SKM-1 treated with dmso at 0.1 percent for 144 hours (cell line): ENCODE measurements around the gene RHOB.
"Not testable (repeated sequence)": the region's sequence is repeated elsewhere in the genome, so short reads cannot be mapped to it uniquely, and the experiment has no call there.

Source experiments
- DNase-seq: peaks from one replicate; lab custom pipeline; 2025; ENCODE audit not compliant: unreplicated experiment; lab: John Stamatoyannopoulos, UW

RHOB gene

DNA sequence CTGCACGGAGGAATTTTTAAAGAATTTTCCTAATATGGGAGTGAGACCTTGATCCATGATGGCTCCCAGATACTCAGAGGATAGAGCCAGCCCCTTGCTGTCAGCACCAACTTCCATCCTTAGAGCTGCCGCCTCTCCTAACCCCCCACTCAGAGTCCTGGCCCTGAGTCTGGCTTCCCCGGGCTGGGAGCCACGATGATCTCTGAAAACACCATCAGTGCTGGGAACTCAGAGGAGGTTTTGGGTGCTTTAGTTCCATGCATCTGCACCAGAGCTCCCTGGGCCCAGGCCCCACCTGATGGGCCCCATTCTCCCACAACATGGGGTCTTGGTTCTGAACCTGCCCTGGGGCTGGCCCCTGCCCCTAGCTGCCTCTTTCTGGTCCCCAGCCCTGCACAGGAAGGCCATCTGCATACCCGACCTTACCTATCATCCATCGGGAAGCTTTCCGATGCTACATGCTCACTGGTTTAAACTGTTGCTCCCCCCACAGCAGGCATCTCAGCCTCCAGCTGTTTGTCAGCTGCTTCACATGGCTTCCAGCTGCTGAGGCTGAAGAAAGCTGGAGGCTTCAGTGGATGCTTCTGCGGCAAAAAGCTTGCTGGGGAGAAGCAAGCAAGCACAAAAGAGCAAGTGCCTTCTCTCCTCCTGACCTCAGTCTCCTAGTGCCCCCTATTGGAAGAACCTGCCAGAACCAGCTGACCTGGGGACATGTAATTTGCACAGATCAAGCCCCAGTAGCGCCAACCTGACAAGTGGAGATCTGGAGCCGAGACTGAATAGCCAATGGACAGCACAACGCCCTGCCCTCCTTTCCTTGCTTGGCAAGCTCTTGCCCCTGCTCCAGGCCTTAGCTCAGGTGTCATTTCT, 24.2 kb upstream of the RHOB start:
- peak; percentile 23 for DNase-seq

DNA sequence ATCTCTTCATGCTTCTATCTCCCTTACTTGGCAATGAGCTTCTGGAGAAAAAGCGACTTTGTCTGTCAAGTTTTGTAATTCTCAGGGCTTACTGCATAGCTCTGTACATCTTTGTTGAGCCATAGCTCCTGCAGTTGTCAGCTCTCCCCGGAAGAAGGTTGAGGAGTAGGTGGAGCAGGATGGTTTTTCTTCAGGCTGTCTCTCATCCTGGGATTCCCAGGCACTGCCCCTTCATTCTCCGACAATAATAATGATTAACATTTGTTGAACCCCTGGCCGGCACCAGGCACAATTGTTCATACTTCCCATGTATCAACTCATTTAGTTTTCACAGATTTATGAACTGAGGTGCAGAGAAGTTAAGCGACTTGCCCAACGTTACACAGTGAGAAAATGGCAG, 23.5 kb upstream of the RHOB start:
- no peak for DNase-seq

DNA sequence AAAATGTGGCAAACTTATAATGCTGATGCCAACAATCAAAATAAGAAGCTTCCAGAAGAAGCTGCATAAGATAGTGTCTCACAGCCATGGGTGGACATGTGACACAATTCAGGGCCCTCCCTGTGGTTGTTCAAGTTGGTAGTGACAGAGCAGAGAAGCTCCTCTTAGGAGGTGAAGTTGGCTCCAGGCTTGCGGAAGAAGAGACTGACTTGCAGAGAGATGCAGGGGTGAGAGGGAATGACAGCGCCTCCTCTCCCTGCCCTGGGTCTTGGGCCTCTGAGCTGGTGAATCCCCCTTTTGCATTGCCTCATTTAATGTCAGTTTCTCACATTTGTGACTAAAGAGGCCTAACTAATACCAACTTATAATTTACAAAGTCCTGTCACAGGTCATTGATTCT, 23.0 kb upstream of the RHOB start:
- DNase-seq: no peak

DNA sequence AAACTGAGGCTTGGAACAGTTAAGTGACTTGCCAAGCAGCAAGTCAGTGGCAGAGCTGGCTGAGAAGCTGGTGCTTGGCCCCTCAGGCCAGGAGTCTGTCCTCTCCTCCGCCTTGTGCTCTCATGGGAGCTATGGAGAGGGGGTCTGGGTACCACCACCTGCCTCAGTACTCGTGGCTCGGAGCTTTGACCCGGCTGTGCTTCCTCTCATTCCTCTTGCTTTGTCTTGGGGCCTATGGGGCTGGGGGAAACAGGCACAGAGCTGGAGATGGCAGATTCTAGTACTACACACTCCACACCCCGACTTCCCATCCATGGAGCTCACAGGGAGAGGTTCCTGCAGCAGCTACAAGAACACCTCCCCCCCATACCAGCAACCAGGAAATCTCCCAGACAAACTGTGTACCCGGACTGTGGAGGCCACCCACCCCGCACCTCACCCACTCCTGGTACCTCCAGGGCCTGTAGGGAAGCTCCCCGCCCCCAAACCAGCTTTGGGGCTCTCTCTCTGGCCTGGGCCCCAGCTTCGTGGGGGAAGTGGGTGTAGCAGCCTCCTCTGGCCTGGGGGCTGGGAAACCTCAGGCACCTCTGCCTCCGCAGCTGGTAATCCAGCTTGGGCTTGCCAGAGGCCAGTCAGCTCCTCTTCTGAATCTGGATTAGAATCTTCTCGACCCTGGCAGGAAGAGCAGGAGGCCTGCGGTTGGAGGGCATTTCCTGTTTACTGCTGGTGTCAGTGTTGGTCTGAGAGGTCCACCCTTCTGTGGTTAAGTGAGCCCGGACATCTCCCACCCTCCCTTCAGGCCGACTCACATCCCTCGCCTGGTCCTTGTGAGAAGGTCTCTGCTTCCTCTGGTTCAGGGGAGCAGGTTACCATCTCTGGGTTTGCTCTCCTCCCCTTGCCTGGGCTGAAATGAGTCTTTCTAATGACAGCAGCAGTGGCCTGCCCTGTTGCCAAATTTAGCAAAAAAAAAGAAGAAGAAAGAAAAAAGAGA, 22.3 kb upstream of the RHOB start:
- DNase-seq: peak; percentile 78

DNA sequence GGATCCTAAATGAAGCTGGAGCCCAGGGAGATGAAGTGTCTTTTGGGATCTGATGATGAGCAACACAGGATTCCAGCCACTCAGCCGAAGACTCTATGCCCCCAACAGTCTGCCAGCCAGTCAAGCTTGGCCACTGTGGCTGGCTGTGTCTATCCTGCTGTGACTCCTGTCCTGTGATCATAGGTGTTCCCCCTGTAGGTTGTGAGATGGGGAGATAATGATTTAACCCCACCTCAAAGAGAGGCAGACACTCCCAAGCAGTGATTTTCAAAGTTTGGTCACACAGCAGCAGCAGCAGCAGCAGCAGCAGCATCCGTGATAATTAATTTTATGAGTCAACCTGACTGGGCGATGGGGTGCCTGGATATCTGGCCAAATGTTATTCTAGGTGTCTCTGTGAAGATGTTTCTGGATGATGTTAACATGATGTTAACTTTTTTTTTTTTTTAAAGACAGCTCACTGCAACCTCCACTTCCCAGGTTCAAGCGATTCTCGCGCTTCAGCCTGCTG, 21.4 kb upstream of the RHOB start:
- no peak for DNase-seq

DNA sequence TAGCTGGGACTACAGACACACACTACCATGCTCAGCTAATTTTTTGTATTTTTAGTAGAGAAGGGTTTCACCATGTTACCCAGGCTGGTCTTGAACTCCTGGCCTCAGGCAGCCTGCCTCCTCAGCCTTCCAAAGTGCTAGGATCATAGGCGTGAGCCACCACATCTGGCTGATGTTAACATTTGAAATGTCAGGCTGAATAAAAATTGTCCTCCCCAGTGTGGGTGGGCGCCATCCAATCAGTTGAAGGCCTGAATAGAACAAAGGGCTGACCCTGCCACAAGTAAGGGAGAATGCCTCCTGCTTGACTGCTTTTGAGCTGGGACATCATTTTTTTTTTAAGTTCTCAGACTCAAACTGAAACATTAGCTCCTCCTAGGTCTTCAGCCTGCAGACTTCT, 21.0 kb upstream of the RHOB start:
- DNase-seq: no peak

DNA sequence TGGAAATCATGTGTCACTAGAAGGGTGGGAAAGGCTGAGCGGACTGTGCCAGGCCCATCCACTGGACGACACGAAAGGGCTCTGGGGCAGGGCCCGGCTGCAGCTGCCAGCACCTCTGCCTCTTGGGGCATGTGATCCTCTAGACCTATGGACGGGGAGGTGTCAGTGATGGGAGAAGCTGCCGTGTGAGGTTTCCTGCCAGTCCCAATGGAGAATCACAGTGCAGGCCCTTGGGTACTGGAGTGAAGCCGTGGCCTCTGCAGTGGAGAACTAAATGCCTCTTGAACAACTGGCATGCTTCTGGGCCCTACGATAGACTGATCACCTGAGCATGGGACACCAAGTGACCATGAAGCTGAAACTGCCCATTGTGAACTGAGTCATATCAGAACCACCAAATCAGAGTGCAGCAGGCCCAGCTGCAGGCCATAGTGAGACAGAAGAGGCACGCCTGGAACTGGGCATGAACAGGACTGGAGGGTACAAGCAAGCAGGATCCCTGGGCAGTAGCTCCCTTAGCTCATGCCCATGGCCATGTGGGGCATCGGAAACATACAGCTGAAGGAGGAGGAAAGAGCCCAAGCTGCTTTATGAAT, 18.8 kb upstream of the RHOB start:
- no peak for DNase-seq

DNA sequence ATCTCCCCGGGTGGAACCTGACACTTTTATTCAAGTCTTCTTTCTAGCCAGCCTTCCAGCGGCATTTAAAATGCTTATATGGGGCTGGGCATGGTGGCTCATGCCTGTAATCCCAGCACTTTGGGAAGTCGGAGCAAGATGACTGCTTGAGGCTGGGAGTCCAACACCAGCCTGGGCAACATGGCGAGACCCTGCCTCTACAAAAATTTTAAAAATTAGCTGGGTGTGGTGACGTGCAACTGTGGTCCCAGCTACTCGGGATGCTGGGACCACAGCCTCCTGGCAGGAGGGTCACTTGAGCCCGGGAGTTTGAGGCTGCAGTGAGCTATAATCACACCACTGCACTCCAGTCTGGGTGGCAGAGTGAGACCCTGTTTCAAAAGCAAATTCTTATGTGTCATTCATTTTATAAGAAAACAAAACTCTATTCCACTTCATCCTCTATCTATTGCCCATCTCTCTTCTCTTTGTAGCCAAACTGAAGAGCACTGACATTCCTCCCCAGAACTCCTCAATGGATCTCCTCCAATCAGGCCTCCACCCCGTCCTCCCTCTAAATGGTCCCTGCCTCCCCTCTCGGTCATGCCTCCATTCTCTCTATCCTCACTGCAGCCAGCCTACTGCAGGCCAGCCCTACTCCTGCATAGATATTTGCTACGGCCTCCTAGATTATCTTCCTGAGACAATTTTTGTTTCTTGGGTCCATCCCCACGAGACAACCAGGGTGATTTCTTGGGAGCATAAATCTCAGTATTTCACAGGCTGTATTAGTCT, 18.0 kb upstream of the RHOB start:
- no peak for DNase-seq

DNA sequence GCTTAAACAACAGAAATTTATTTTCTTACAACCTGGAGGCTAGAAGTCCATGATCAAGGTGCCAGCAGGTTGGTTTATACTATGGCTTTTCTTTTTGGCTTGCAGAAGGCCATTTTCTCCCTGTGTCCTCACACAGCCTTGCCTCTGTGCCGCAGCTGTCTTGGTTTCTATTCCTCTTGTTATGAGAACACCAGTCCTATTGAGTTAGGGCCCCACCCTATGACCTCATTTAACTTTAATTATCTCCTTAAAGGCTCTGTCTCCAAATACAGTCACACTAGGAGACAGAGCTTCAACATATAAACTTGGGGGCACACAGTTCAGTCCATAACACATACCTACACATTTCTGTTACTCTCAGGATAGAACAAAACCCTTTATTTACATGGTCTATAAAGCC, 17.3 kb upstream of the RHOB start:
- DNase-seq: no peak

DNA sequence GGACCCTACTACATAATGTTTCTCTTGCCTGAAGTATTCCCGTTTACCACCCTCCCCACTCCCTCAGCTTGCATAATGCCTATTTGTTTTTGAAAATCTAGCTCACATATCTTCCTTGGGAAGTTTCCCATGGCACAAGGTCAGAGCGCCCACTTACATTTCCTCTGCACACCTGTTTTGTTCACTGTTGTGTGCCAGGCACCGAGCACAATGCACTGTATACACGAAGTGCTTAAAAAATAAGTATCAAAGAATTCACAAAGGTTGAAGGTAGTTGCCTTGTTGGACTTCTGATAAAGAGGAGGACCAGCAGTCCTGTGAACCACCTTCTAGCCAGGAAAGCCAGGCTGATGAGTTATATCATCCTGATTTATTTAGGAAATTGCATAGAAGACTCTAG, 16.8 kb upstream of the RHOB start:
- no peak for DNase-seq

DNA sequence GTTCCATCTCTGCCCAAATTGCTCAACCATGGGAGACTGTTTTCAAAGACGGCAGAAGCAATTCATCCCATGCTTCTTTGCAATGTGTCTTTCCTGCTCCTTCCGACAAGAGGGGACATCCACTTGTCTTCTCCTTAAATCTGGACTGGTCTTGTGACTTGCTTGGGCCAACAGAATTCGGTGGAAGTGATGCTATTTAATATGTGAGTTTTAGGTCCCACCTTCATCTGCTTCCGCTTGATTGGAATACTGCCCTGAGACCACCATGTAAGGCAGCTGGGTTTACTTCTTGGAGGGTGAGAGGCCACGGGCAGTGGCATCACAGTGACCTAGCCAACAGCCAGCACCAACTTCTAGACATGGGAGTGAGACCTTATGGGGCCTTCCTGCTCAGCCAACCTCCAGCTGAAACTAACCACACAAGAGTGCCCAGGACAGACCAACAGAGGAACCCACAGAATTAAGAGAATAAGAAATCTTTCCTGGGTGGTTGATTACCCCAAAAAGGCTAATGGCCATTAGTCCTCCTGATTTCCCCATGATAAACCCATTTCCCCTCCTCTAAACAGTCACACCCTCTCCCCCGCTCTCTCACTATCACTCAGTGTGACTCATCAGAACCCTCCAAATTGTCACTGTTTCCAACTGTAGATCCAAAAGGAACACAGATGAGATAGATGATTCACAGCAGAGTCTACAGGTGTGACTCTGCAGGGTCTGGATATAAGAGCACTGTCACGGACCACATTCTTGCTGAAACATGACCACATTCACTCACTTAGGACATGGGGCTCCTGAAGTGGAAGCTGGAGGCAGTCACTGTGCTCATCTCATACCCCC, 16.2 kb upstream of the RHOB start:
- DNase-seq: no peak

DNA sequence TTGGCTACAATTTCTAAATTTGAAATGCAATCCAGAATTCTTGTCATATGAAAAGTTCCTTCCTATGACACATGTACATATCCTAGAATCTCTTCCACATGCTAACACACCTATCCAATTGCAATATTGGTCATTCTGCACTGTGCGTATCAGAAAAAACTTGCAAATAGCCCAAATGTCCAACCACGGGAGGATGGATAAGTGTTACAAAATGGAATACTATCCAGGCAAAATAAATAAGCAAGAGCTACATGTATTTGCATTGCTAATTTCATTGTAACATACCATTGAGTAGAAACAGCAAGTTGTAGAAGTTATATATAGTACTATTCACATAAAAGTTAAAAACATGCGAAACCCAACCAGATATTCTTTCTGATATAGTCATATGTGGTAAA, 15.6 kb upstream of the RHOB start:
- no peak for DNase-seq

DNA sequence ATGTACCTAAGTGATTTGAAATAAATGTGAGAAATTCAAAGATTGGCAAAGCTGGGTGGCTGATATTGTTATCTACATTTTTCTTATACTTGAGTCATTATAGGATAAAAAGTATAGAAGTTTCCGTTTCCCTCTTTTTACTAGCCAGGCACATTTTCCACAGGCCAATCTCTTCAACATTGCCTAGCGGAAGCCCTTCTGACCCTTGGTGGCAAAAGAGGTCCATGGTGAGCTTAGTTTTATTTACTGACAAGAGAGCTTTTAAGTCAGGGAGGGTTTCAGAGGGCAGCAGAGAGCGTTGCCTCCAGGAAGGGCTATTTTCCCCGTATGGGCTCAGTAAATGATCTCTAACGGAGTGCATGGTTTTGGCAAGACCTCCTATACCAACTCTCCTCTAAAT, 15.1 kb upstream of the RHOB start:
- no peak for DNase-seq

DNA sequence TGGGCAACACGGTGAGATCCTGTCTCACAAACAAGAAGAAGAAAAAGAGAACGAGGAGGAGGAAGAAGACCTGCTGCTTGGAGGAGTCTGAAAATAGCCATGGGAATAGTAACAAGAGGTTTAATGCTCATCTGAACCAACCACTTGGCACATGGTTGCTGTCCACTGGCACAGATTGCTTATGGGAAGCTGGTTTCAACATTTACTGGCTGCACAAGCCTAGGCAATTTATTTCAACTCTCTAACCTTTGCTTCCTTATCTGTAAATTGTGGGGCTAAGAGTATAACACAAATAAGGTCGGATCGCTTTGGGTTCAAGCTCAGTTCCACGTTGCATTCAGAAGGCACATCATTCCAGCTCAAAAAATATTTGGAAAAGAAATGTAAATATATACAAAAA, 14.2 kb upstream of the RHOB start:
- no peak for DNase-seq

DNA sequence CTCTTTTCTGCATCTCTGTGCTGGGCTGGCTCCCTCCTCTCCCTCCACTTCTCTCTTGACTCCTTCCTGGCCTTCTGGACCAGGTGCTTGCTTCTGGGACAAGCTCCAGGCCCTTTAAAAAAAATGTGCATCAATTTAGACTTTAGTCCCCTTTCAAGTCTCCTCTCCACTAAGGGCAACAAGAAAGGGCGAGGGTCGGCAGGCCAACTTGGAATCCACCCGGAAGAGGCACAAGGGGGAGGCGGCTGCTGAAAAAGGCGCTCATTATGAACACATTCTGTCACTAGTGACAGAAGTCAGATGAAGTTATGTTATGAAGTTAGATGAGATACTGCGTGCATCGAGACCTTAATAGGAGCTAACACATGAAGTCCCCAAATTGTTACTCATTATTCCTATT, 13.6 kb upstream of the RHOB start:
- DNase-seq: no peak

DNA sequence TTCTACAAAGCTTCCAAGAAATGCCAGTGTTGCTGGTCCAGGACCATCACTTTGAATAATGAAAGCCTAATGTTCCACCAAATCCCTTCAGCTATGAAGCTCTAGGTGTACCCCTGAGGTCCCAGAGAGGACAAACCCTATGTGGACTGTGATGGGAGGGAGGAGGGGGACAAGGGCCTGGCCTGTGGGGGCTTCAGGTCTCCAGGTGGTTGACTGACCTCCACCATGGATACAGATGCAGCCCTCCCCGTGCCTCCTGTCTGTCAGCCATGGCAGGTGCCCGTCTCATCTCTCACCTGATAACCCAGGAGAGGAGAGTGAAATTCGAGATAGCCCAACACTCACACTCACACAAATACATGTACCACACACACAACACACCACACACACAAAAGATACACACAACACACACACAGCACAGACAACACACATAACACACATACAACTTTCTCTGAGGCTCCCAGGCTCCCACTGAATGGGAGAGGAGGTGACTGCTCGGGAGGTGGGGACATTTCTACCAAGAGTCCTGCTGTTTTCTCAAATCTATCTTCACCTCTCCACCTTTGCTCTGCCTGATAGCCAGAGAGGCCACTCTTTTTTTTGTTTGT, 12.8 kb upstream of the RHOB start:
- DNase-seq: no peak

DNA sequence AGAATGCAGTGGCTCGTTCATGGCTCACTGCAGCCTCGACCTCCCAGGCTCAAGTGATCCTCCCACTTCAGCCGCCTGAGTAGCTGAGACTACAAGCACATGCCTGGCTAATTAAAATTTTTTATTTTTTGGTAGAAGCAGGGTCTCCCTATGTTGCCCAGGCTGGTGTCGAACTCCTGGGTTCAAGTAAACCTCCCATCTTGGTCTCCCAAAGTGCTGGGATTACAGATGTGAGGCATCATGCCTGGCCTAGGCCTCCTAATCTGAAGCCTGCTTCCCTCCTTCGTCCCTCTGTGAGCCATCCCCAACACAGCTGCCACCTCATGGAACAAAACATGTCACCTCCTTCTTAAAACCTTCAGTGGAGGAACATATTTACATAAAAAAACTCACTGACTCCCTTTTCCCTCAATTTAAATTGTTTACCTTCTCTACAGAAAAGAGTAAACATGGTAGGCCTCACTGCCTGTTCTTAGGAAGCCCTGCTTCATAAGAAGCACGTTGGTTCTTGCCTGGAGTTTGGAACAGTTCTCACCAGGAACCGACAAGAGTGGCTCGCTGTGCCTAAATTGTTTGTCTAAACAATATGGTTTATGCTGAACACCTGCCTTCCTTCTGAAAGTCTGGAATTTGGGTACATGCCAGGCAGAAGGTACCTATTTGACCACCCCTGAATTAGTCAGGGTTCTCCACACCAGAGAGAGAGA, 12.1 kb upstream of the RHOB start:
- DNase-seq: no peak

DNA sequence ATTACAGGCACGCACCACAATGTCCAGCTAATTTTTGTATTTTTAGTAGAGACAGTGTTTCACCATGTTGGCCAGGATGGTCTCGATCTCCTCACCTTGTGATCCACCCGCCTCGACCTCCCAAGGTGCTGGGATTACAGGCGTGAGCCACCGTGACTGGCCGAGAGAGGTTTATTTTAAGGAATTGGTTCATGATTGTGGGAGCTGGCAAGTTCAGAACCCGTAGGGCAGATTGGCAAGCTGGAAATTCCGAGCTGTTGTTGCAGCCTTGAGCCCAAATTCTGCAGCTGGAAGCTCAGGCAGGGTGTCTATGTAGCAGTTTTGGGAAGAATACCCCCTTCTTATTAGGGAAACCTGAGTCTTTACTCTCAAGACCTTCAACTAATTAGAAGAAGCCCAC, 11.4 kb upstream of the RHOB start:
- DNase-seq: not testable (repeated sequence)
